Neural cell (in vitro differentiated cells): ENCODE results near the gene SEPTIN8. TPM values are rescaled to one million over a fixed set of nuclear protein-coding genes. Genes with fewer than 3 reads are reported as not detected.

Source experiments
- H2AFZ ChIP-seq: fragments of 200-600, 300-800 bp; sonication (generic), shearing (Covaris generic); 2 replicates; pipeline ENCODE4 v1.6.0; 2014; ENCODE audit warnings: low read depth, mild to moderate bottlenecking, antibody characterized with exemption, low read length, moderate library complexity
- H3F3A ChIP-seq: fragments of 200-600 bp; shearing (Covaris generic); 2 replicates; pipeline ENCODE4 v1.6.1; 2016; ENCODE audit warnings: mild to moderate bottlenecking, moderate library complexity, mixed read lengths, antibody characterized with exemption, low read length; ENCODE audit not compliant: insufficient read depth, poor library complexity, severe bottlenecking
- H3K27ac ChIP-seq: fragments of 200-600, 300-800 bp; sonication (generic), shearing (Covaris generic); 2 replicates; pipeline ENCODE4 v1.5.1; 2014; ENCODE audit warnings: mild to moderate bottlenecking, low read length, moderate library complexity
- H3K27me3 ChIP-seq: fragments of 300-800, 200-600 bp; sonication (generic), shearing (Covaris generic); 2 replicates; pipeline ENCODE4 v1.6.0; 2014; ENCODE audit warnings: mild to moderate bottlenecking, low read depth, low read length, moderate library complexity; ENCODE audit not compliant: insufficient read depth
- H3K36me3 ChIP-seq: fragments of 300-800, 200-600 bp; sonication (generic), shearing (Covaris generic); 2 replicates; pipeline ENCODE4 v1.5.1; 2014; ENCODE audit warnings: mild to moderate bottlenecking, antibody characterized with exemption, low read length, moderate library complexity; ENCODE audit not compliant: insufficient read depth
- H3K4me2 ChIP-seq: fragments of 300-800, 200-600 bp; sonication (generic), shearing (Covaris generic); 2 replicates; pipeline ENCODE4 v1.6.0; 2014; ENCODE audit warnings: mild to moderate bottlenecking, low read length
- H3K4me3 ChIP-seq: fragments of 300-800, 200-600 bp; sonication (generic), shearing (Covaris generic); 2 replicates; pipeline ENCODE4 v1.5.1; 2014; ENCODE audit warnings: mild to moderate bottlenecking, low read length, moderate library complexity
- H3K79me2 ChIP-seq: fragments of 200-600 bp; shearing (Covaris generic); replicated peaks from 2 replicates; pipeline ENCODE4 v1.6.0; 2014; ENCODE audit warnings: mild to moderate bottlenecking, low read length, moderate library complexity; ENCODE audit not compliant: insufficient read depth
- H3K9ac ChIP-seq: fragments of 300-800, 200-600 bp; sonication (generic), shearing (Covaris generic); 2 replicates; pipeline ENCODE4 v1.6.1; 2016; ENCODE audit warnings: mild to moderate bottlenecking, low read length, mixed read lengths
- H3K9me2 ChIP-seq: fragments of 200-600 bp; shearing (Covaris generic); 2 replicates; pipeline ENCODE4 v1.6.1; 2016; ENCODE audit warnings: mild to moderate bottlenecking, low read length, mixed read lengths; ENCODE audit not compliant: insufficient read depth
- H3K9me3 ChIP-seq: fragments of 200-600, 300-800 bp; sonication (generic), shearing (Covaris generic); 2 replicates; pipeline ENCODE4 v1.6.1; 2016; ENCODE audit warnings: mild to moderate bottlenecking, mixed run types, low read length, moderate library complexity, mixed read lengths
- H4K20me1 ChIP-seq: fragments of 200-600 bp; shearing (Covaris generic); 2 replicates; pipeline ENCODE4 v1.6.1; 2016; ENCODE audit warnings: mild to moderate bottlenecking, mixed run types; ENCODE audit not compliant: insufficient read depth
- CTCF ChIP-seq: fragments of 450-650 bp; IDR thresholded peaks from 2 replicates; pipeline ENCODE4 v1.5.1; 2014; ENCODE audit warnings: antibody characterized with exemption, mild to moderate bottlenecking, moderate library complexity; ENCODE audit not compliant: poor library complexity, severe bottlenecking
- EP300 ChIP-seq: fragments of 450-650 bp; conservative IDR thresholded peaks from 2 replicates; pipeline ENCODE4 v1.6.1; 2014; ENCODE audit warnings: antibody characterized with exemption, mild to moderate bottlenecking, moderate library complexity; ENCODE audit not compliant: poor library complexity, severe bottlenecking
- EZH2 ChIP-seq: fragments of 200-600, 300-800 bp; shearing (Covaris generic), sonication (generic); IDR thresholded peaks from 2 replicates; pipeline ENCODE4 v1.6.1; 2014; ENCODE audit warnings: antibody characterized with exemption, low read length, borderline replicate concordance, mild to moderate bottlenecking; ENCODE audit not compliant: insufficient read depth, poor library complexity, severe bottlenecking
- MXI1 ChIP-seq: fragments of 450-650 bp; conservative IDR thresholded peaks from 2 replicates; pipeline ENCODE4 v1.6.1; 2014; ENCODE audit warnings: antibody characterized with exemption, mild to moderate bottlenecking; ENCODE audit not compliant: poor library complexity, severe bottlenecking
- POLR2AphosphoS5 ChIP-seq: IDR thresholded peaks from 2 replicates; pipeline ENCODE4 v1.6.1; 2012
- RAD21 ChIP-seq: fragments of 450-650 bp; conservative IDR thresholded peaks from 2 replicates; pipeline ENCODE4 v1.6.1; 2014; ENCODE audit warnings: antibody characterized with exemption, mild to moderate bottlenecking, moderate library complexity
- REST ChIP-seq: IDR thresholded peaks from 2 replicates; pipeline ENCODE4 v1.6.1; 2012; ENCODE audit warnings: borderline replicate concordance
- SMC3 ChIP-seq: fragments of 450-650 bp; conservative IDR thresholded peaks from 2 replicates; pipeline ENCODE4 v1.6.1; 2014; ENCODE audit warnings: antibody characterized with exemption, mild to moderate bottlenecking, moderate library complexity; ENCODE audit not compliant: poor library complexity
- TAF1 ChIP-seq: IDR thresholded peaks from 2 replicates; pipeline ENCODE4 v1.6.1; 2012; ENCODE audit warnings: low read depth
- polyA plus RNA-seq: library from polyadenylated mRNA; depleted of rRNA; stranded (reverse); fragments of >200 nt; gene quantifications from 2 replicates; pipeline ENCODE4 v1.2.3, GENCODE V29; 2014

The SEPTIN8 gene
- polyA plus RNA-seq, 1 donor from 2014 or later, result 37.7 TPM

- Histone ChIP-seq H3F3A (no peaks in the 10 kb centered on the region), H2AFZ (peak within 1 kb of the TSS; percentile 91), H3K4me2 (peak within 1 kb of the TSS; percentile 98), H3K9ac (peak within 1 kb of the TSS; percentile 86), H3K4me3 (peak within 1 kb of the TSS; percentile 86), H3K27me3 (no peaks in the 10 kb centered on the region), H3K27ac (peak within 1 kb of the TSS; percentile 87), H3K79me2 (peaks cover 42% of the 10 kb centered on the region), H3K9me2 (no peaks in the 10 kb centered on the region), H4K20me1 (peaks cover 4% of the 10 kb centered on the region), H3K36me3 (no peaks in the 10 kb centered on the region), H3K9me3 (no peaks in the 10 kb centered on the region)
- TF ChIP-seq TAF1, result peak; percentile 65
- TF ChIP-seq EP300, result no peak
- TF ChIP-seq SMC3, result peak; percentile 52
- TF ChIP-seq EZH2, result no peak
- TF ChIP-seq REST, result peak; percentile 73
- peak; percentile 99 for TF ChIP-seq POLR2AphosphoS5
- peak; percentile 37 for TF ChIP-seq CTCF
- peak; percentile 37 for TF ChIP-seq RAD21
- TF ChIP-seq MXI1, result peak; percentile 73
These were observed 39.9 kb downstream of the SEPTIN8 start, which contains the start of gene KIF3A for GRCh38 chr5:132736853-132737833. TSS of gene KIF3A (minus strand) at chr5:132737546. CDS start at chr5:132737419, 127 bp downstream.

- no peak overlapping the region for H3K27ac ChIP-seq
- H2AFZ ChIP-seq, result no peak overlapping the region
- H4K20me1 ChIP-seq, result peaks cover 4% of the 10 kb centered on the region
- H3K79me2 ChIP-seq, result peaks cover 59% of the 10 kb centered on the region
- TF ChIP-seq TAF1 (no peak), MXI1 (no peak), CTCF (no peak), REST (no peak), EP300 (no peak), POLR2AphosphoS5 (no peak), EZH2 (no peak), SMC3 (no peak), RAD21 (no peak)
- H3F3A ChIP-seq, result no peaks in the 10 kb centered on the region
- H3K9me3 ChIP-seq, result no peaks in the 10 kb centered on the region
- no peaks in the 10 kb centered on the region for H3K9me2 ChIP-seq
- H3K36me3 ChIP-seq, result no peaks in the 10 kb centered on the region
- H3K4me2 ChIP-seq, result peak overlapping the region; percentile 37
- H3K4me3 ChIP-seq, result peak overlapping the region; percentile 86
- no peaks in the 10 kb centered on the region for H3K27me3 ChIP-seq
- no peak overlapping the region for H3K9ac ChIP-seq
These were observed 42.4 kb downstream of the SEPTIN8 start for GRCh38 chr5:132734687-132735086.
